DMS114 treated with DMSO at 0.1 percent for 48 hours (cell line): ENCODE measurements around the gene GRAP2.

Experiments
- DNase-seq: peaks from one replicate; lab custom pipeline; 2025; ENCODE audit not compliant: unreplicated experiment; lab: John Stamatoyannopoulos, UW

The GRAP2 gene

GRCh38 chr22:39965748-39966147 is 64.9 kb downstream of the GRAP2 start:
- DNase-seq = no peak

GRCh38 chr22:39966470-39966869 is 65.6 kb downstream of the GRAP2 start:
- DNase-seq = no peak

- no peak for DNase-seq
Measured at GRCh38 chr22:39967103-39967829, 66.4 kb downstream of the GRAP2 start.

GRCh38 chr22:39967996-39968972 is 67.4 kb downstream of the GRAP2 start:
- DNase-seq = no peak

GRCh38 chr22:39970742-39971141 is 69.9 kb downstream of the GRAP2 start:
- DNase-seq = no peak

GRCh38 chr22:39972641-39973040 is 71.8 kb downstream of the GRAP2 start:
- DNase-seq = no peak

GRCh38 chr22:39973656-39974055 is 72.8 kb downstream of the GRAP2 start:
- DNase-seq = no peak

- DNase-seq = no peak
Measured at GRCh38 chr22:39974065-39974464, 73.2 kb downstream of the GRAP2 start.

GRCh38 chr22:39979048-39979447 is 78.2 kb downstream of the GRAP2 start:
- no peak for DNase-seq

- DNase-seq = no peak
Measured at GRCh38 chr22:39979458-39979857, 78.6 kb downstream of the GRAP2 start.

GRCh38 chr22:39980596-39980995 is 79.7 kb downstream of the GRAP2 start:
- no peak for DNase-seq

- DNase-seq = no peak
Measured at GRCh38 chr22:39983346-39983745, 82.5 kb downstream of the GRAP2 start.

- no peak for DNase-seq
Measured at GRCh38 chr22:39984006-39984405, 83.1 kb downstream of the GRAP2 start.

- DNase-seq = no peak
Measured at GRCh38 chr22:39984746-39985145, 83.9 kb downstream of the GRAP2 start.

- no peak for DNase-seq
Measured at GRCh38 chr22:39985383-39986035, 84.6 kb downstream of the GRAP2 start.

GRCh38 chr22:39988386-39989114 is 87.7 kb downstream of the GRAP2 start:
- DNase-seq = no peak

GRCh38 chr22:39989633-39990032 is 88.7 kb downstream of the GRAP2 start:
- no peak for DNase-seq

- DNase-seq = no peak
Measured at GRCh38 chr22:39990686-39991085, 89.8 kb downstream of the GRAP2 start.

- no peak for DNase-seq
Measured at GRCh38 chr22:39991159-39991860, 90.4 kb downstream of the GRAP2 start.

- DNase-seq = no peak
Measured at GRCh38 chr22:39992088-39992826, 91.4 kb downstream of the GRAP2 start.
